Measurements from ENCODE around the gene MYBBP1A. TPM values are rescaled to one million over a fixed set of nuclear protein-coding genes. Genes with fewer than 3 reads are reported as not detected.

The MYBBP1A gene
- total and polyA plus RNA-seq, 2 of the 4 experiments (the other 2 are of a cell fraction): 22.6 to 45.9 TPM

GRCh38 chr17:4583206-4583605 is 28.0 kb upstream of the MYBBP1A start:
- CTCF ChIA-PET: interaction anchor here (1.6 kb wide), 1 partner anchor 16 kb away, joined by 8 read pairs; no protein-coding TSS in a partner anchor
- no TSS peak for BruUV-seq (replicated peaks)
- in situ Hi-C loops (cut with MboI; ENCODE audit: low sequenced_read_pairs): no loop called here

More at GRCh38 chr17:4583206-4583605, 28.0 kb upstream of the MYBBP1A start:
- Histone ChIP-seq H2BK15ac (ENCODE audit: low read depth, low read length) (no peak overlapping the region), H2AFZ (replicated peaks; ENCODE audit: low read length, poor library complexity) (no peak overlapping the region), H4K91ac (ENCODE audit: insufficient read depth, low read depth, low read length) (no peak overlapping the region), H4K5ac (ENCODE audit: low read depth, low read length) (no peak overlapping the region), H2BK120ac (ENCODE audit: low read depth, low read length) (no peak overlapping the region), H2BK5ac (ENCODE audit: low read depth, low read length, poor library complexity, severe bottlenecking) (no peak overlapping the region), H3K27ac (ENCODE audit: insufficient read depth, low read length) (no peak overlapping the region), H3K27me3 (ENCODE audit: control insufficient read depth, insufficient read depth, low read length) (peaks cover 67% of the 10 kb centered on the region), H3K56ac (ENCODE audit: extremely low read depth, insufficient read depth, low read length) (no peak overlapping the region), H3K4me2 (ENCODE audit: low read depth, low read length) (no peak overlapping the region), H2AK9ac (replicated peaks; ENCODE audit: low read depth, low read length, poor library complexity) (no peak overlapping the region), H2AK5ac (ENCODE audit: low read depth, low read length) (no peak overlapping the region), H3K9me3 (ENCODE audit: control insufficient read depth, insufficient read depth, low read length) (no peaks in the 10 kb centered on the region), H3K36me3 (ENCODE audit: control insufficient read depth, insufficient read depth, low read length) (no peaks in the 10 kb centered on the region), H3K14ac (replicated peaks; ENCODE audit: low read depth, low read length) (no peak overlapping the region), H3K18ac (ENCODE audit: low read depth, low read length) (no peak overlapping the region), H3K4me1 (ENCODE audit: control insufficient read depth, insufficient read depth, low read length) (no peaks in the 10 kb centered on the region; the same call in 1 of the 2 replicates), H2BK20ac (ENCODE audit: low read depth, low read length) (no peak overlapping the region), H4K20me1 (ENCODE audit: insufficient read depth, low read length) (no peaks in the 10 kb centered on the region), H3K23ac (ENCODE audit: low read depth, low read length) (no peak overlapping the region), H4K8ac (ENCODE audit: low read depth in 2 of 2, low read length in 2 of 2) (no peak overlapping the region), H3K9me1 (ENCODE audit: insufficient read depth, low read length) (no peaks in the 10 kb centered on the region), H3K9ac (ENCODE audit: low read depth, low read length) (no peak overlapping the region), H3K4ac (ENCODE audit: low read depth, low read length) (no peak overlapping the region), H3K4me3 (ENCODE audit: insufficient read depth, low read depth, low read length) (no peak overlapping the region), H3K79me1 (ENCODE audit: low read depth in 1 of 2, low read length in 2 of 2) (no peaks in the 10 kb centered on the region)
- TF ChIP-seq POLR2A (IDR thresholded peaks at IDR 0.05; ENCODE audit: low read depth, low read length) (no peak), MAZ (IDR thresholded peaks at IDR 0.05; ENCODE audit: borderline replicate concordance, low read depth, low read length) (no peak), CEBPB (IDR thresholded peaks at IDR 0.05; ENCODE audit: low read depth, low read length) (no peak), RCOR1 (IDR thresholded peaks at IDR 0.05; ENCODE audit: insufficient replicate concordance, low read length) (no peak), MXI1 (IDR thresholded peaks at IDR 0.05; ENCODE audit: borderline replicate concordance, low read depth, low read length) (no peak), CHD1 (IDR thresholded peaks at IDR 0.05; ENCODE audit: low read depth, low read length) (no peak), USF2 (IDR thresholded peaks at IDR 0.05; ENCODE audit: low read depth, low read length) (no peak), NFE2L2 (IDR thresholded peaks at IDR 0.05; ENCODE audit: low read depth, low read length) (no peak), ELK1 (IDR thresholded peaks at IDR 0.05; ENCODE audit: borderline replicate concordance, low read depth, low read length) (no peak), SMC3 (IDR thresholded peaks at IDR 0.05; ENCODE audit: low read depth, low read length) (no peak), CTCF (conservative IDR thresholded peaks at IDR 0.05; ENCODE audit: low read depth, low read length) (no peak), BHLHE40 (IDR thresholded peaks at IDR 0.05; ENCODE audit: low read depth, low read length) (no peak), RFX5 (IDR thresholded peaks at IDR 0.05; ENCODE audit: low read depth, low read length) (no peak), FOS (IDR thresholded peaks at IDR 0.05; ENCODE audit: low read depth, low read length) (no peak), RAD21 (IDR thresholded peaks at IDR 0.05; ENCODE audit: low read length) (no peak)
- POLR2A ChIA-PET (ENCODE audit: unreplicated experiment): no interaction called here
- intact Hi-C loops (cut with micrococcal nuclease) (no loop called here), dilution Hi-C loops (cut with HindIII; ENCODE audit: low sequenced_read_pairs, unreplicated experiment) (no loop called here)
- no CpG with 5 or more reads among the region's 3 CpGs for WGBS, 2 experiments (ENCODE audit: extremely low coverage in 2 of 2, insufficient read length in 1 of 2)
- no peak for DNase-seq
- no peak for ATAC-seq (ENCODE audit: low read depth)
